Fibroblast of peridontal ligament (primary cell): ENCODE data around the gene DPF3.
A peak's percentile ranks its signal among the peaks of the same experiment; 100 is the strongest.

Experiments used
- DNase-seq: peaks from one replicate; pipeline ENCODE4 v3.0.0-alpha.2; 2010; ENCODE audit errors: extremely low read depth

Gene DPF3

GRCh38 chr14:72616811-72617210, 277.1 kb downstream of the DPF3 start:
- no peak for DNase-seq

DNA sequence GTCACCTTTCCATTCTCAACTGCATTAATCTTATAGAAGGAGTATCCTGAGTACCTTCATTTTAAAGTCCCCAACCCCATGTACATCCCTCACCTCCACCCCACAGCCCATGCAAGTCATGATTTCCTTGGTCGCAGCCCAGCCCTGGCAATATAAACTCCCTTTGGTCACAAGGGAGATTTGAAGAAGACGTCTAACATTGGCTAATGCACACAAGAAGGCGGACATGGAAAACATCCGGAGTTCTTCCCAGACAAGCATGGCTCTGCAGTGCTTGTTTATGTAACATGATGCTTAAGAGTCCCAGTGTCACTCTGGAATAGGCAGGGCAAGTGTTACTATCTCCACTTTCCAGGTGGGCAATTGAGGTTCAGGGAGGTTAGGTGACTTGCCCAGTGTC, 277.6 kb downstream of the DPF3 start:
- peak; percentile 84 for DNase-seq

DNA sequence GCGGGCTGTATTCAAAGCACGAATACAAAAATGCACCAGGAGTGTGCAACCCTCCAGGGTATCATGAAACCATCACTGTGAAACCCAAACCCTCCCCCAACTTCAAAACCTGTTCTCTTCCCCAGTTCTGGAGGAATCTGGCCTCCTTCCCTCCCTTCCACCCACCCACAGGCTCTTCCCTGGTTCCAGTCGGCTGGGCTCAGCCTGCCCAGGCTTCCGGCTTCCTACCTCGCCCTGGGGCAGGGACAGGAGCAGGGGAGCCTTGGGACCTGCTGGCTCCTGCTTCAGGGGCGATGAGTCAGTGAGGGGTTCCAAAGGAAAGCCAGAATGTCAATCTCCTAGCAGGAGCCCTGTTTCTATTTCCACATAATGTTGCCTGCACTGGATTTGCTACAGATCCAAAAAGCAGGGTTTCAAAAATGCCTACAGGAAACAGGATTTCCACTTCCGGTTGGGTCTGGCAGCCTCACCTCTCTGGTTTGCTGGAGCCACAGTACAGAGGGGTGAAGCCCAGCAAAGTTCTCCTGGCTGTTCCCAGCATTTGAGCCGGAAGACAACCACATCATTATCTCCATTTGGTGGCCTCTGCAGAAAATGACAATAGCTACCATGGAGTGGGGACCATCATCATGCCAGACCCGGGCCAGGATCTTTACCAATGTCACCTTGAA, 278.3 kb downstream of the DPF3 start:
- DNase-seq = no peak

GRCh38 chr14:72614891-72615415, 278.9 kb downstream of the DPF3 start:
- DNase-seq = no peak

- no peak for DNase-seq
Measured at GRCh38 chr14:72614365-72614764, 279.5 kb downstream of the DPF3 start.

DNA sequence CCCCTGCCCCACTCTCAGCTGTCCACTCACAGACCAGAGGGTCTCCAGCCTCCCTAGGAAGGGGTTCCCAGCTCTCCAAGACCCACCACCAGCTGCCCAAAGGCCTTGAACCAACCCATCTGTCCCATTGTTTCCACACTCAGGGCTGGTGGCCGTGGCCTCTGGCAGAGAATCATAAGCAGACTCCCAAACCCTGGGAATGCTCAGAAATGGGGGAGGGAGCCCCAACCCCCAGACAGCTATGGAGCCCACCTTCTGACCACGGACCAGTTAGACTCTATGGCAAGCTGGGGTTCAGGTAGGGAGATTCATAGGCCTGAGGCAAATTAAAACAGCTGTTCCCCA, 280.0 kb downstream of the DPF3 start:
- no peak for DNase-seq

DNA sequence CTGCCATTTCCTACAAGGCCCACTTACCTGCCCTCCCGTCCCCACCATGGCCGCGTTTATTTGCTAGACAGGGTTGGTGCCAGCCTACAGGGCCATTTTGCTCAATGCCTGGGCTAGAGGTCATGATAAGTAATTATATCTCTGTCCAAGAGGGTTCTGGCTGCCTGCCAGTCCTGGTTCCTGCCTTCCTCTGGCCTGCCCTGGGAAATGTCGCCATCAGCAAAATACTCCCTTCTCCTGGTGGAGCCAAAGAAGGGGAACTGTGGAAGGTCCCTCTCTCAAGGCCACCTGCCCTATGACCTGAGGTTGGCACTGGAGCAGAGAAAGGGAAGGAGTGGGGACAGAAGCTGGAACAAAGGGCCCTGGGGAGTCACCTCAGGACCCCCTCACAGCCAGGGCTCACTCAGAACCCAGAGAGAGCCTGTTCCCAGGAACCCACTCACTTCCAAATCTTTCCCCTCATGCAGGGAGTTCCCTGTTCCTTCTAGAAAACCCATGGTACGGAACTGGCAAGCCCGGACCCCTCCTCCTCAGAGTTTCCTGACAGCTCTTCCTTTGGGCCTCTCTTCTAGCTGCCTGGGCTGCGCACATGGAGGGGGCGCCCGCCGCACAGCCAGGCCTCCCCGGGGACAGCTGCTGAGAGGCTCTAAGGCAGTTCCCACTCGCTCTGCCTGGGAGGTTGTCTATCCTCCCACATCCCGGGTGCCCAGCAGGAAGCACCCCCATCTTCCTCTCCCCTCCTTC, 280.5 kb downstream of the DPF3 start:
- peak; percentile 34 for DNase-seq

DNA sequence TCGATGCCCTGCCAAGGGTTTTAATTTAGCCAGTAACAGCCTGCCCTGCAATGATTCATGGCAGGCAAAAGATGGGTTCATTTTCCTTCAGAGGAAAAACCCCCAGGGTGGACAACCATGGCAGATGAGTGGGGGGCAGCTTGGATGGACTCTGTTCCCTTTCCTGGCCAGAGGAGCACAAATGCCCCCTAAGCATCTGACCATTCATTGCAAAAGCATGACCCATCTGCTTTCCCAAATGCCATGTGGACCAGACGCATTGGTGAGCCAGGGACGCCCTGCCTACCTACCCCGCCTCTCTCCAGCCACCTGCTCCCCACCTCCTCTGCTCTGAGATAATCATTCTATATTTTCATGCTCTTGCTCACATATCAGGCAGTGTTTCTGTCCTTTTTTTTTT, 281.9 kb downstream of the DPF3 start:
- DNase-seq = no peak

- no peak for DNase-seq
Measured at GRCh38 chr14:72611506-72611905, 282.4 kb downstream of the DPF3 start.

DNA sequence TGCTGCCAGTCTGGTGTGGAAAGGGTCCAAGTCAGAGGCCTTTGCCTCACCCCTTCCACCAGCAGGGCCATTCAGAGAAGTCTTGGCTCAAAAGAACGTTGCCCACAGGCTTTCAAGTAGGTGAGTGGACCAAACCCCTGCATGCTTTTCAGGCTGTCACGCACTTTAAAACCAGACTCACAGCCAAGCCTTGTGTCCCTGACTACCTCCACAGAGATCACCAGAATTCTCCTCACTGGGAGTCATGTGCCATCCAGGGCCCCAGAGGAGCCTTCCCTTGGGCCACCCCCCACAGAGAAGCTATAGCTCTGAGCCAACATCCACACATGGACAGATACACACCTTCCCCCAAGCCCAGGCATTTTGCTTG, 283.1 kb downstream of the DPF3 start:
- no peak for DNase-seq

- DNase-seq = no peak
Measured at GRCh38 chr14:72610096-72610830, 283.6 kb downstream of the DPF3 start.

GRCh38 chr14:72609205-72609916, 284.5 kb downstream of the DPF3 start:
- no peak for DNase-seq

DNA sequence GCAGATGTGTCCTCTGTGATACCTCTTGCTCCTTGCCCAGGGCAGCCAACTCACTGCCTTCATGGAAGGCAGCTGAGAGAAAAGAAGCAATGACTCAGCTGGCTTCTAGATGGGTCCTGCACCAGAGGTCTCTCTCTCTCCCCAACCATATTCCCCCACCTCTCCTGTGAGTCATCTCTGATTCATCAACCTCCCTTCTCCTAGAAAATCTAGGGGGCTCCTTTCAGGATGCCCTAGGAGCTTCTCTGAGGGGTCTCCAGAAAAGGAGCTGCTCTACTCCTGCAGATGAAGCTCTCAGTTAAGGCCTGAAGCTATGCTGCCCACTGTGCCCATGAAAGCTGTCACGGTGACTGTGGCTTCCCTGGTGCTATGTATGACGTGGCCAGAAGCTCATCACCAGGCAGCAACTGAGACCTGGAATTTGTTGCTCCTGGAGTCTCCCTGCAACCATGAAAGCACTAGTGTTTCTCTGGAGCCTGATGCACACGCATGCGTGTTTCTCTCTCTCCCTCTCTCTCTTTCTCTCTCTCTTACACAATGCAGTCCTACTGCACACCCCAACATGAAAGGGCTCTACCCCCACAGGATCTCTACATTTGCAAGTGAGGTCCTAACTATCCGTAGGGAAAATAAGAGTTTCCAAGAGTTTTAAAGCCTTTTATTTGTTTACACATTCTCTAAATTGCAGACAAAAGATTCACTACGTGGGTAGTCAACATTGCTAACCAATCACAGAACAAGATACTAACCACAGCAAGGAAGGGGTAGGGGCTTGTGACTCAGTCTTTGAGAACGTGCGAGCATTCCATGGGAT, 285.3 kb downstream of the DPF3 start:
- DNase-seq = peak; percentile 91

DNA sequence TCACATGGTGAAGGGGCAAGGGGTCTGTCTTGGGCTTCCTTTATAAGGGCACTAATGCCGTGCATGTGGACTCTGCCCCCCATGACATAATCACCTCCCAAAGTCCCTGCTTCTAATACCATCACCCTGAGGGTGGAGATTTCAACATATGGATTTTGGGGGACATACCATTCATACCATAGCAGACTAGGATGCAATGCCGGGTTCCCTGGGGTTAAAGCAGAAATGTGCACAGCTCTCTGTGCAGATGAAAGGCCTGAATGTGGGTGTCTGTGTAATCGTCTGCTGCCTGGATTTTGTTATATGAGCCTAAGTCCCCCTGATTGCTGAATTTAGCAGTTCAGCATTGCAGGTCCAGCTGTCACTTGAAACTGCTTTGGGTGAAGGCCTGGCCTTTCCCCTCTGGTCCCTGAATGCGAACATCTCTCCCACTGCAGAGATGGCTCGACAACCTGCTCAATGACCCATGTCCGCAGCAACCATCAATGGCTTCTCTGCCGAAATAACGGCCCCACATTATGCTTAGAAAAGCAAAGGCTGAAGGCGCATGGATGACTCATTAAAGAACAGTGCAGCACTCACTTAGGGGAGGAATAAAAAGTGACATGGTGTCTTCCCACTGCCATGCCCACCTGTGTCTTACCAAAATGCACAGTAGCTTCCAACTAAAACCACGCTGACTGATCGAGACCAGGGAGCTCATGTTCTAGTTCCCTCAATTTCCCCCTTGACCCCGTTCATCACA, 286.3 kb downstream of the DPF3 start:
- peak; percentile 28 for DNase-seq

- no peak for DNase-seq
Measured at GRCh38 chr14:72606879-72607278, 287.0 kb downstream of the DPF3 start.

DNA sequence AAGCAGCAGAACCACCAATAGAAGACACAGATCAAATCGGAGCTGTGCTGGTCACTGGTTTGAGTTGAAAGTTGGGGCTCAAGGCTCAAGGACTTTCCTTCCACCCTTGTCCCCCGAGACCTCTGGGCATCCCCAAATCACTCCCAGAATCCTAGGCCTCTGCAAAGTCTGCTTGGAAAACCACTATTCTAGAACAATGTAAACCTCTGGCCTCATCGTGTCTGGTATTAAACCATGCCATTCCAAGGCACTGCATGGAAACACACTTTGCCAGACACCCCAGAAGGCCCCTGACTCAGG, 288.0 kb downstream of the DPF3 start:
- DNase-seq = no peak

DNA sequence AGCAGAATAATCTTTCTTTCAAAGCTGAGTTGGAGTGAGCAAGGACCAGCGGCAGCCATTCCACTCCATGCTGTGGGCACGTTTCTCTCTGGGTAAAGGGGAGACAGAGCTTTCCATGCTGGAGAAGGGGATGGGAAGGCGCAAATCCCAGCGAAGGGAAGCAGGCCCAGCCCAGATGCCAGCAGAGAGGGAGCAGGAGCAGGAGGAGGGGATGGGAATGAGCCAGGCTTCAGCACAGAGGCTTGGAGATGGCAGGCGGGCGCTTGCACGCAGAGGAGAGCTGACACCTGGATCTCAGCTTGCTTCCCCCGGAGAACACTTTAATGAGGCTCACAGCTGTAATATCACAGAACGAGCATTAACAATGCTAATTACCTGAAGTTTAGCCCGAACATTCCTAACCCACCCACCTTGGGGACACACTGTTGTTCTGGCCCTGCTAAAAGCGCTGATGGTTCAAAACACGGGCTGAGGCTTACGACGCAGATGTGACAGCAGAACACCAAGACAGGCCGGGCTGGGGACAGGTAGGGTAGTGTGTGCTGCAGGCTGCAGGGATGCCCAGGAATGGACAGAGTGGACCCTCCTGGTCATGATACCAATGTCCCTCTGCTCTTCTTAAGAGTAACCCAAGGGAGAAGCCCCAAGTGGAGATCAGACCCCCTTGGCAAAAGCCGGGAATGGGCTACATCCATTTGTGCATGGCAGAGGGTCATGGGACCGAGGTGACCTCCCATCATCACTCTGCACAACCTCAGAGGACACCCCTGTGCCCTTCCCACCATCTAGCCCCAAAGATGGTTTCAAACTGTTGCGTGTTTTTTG, 288.6 kb downstream of the DPF3 start:
- DNase-seq = no peak

DNA sequence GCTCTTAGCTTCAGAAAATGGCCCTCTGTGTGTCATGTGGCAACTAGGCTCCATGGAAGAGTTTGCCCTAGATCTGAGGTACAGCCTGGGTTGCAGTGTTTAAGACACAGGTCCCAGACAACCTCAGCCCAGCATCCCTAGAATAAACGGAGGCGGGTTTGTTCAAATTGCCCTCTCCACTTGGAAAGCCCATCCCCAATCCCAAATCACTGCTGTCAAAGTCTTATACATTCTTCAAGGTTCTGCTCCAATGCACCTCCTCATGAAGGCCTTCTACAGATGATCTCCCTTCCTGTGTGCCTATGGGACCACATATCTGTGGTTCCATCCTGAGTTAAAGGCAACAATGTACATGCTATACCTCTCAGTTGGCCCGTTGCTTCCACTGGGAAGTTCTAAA, 289.8 kb downstream of the DPF3 start:
- DNase-seq = no peak

- no peak for DNase-seq
Measured at GRCh38 chr14:72603639-72604038, 290.3 kb downstream of the DPF3 start.
